ENCODE measurements around the gene CPNE7. TPM values are rescaled to one million over a fixed set of nuclear protein-coding genes. Genes with fewer than 3 reads are reported as not detected.
A peak's percentile ranks its signal among the peaks of the same experiment; 100 is the strongest.

Gene CPNE7
- total and polyA plus RNA-seq, 2 of the 13 experiments (the other 11 are each of a cell fraction or from before 2014, with no cell fraction given): 0.59 TPM; not detected in 1

- TF ChIP-seq ZBTB44 (CRISPR knock-in tag; IDR thresholded peaks at IDR 0.05): no peak
- no peak for TF ChIP-seq FLYWCH1 (CRISPR knock-in tag; IDR thresholded peaks at IDR 0.05)
- no peak for TF ChIP-seq NR3C1 (CRISPR knock-in tag; IDR thresholded peaks at IDR 0.05)
- no peak for TF ChIP-seq MAZ (IDR thresholded peaks at IDR 0.05; ENCODE audit: borderline replicate concordance, low read depth, low read length)
- peak; percentile 79 for TF ChIP-seq MAZ (CRISPR knock-in tag; IDR thresholded peaks at IDR 0.05; ENCODE audit: low read depth)
- no peak for TF ChIP-seq MTA3 (CRISPR knock-in tag; IDR thresholded peaks at IDR 0.05)
- TF ChIP-seq ZNF558 (CRISPR knock-in tag; IDR thresholded peaks at IDR 0.05; ENCODE audit: borderline replicate concordance): no peak
- TF ChIP-seq ZNF224 (CRISPR knock-in tag; IDR thresholded peaks at IDR 0.05): no peak
- TF ChIP-seq ZNF430 (CRISPR knock-in tag; IDR thresholded peaks at IDR 0.05): no peak
- TF ChIP-seq ZNF225 (CRISPR knock-in tag; IDR thresholded peaks at IDR 0.05): no peak
- TF ChIP-seq POGZ (CRISPR knock-in tag; IDR thresholded peaks at IDR 0.05): no peak
- TF ChIP-seq PCBP2 (optimal IDR thresholded peaks at IDR 0.05; ENCODE audit: low read depth, low read length, poor library complexity, severe bottlenecking): no peak
- no peak for TF ChIP-seq KLF16 (CRISPR knock-in tag; IDR thresholded peaks at IDR 0.05)
- no peak for TF ChIP-seq ZNF609 (CRISPR knock-in tag; IDR thresholded peaks at IDR 0.05; ENCODE audit: borderline replicate concordance)
- no peak for TF ChIP-seq CBX5 (CRISPR knock-in tag; IDR thresholded peaks at IDR 0.05; ENCODE audit: borderline replicate concordance)
- TF ChIP-seq ZNF549 (CRISPR knock-in tag; IDR thresholded peaks at IDR 0.05): no peak
- TF ChIP-seq ZNF747 (CRISPR knock-in tag; IDR thresholded peaks at IDR 0.05; ENCODE audit: borderline replicate concordance): no peak
- no peak for TF ChIP-seq RAD51 (IDR thresholded peaks at IDR 0.05; ENCODE audit: borderline replicate concordance)
- no peak for TF ChIP-seq NFATC3 (CRISPR knock-in tag; IDR thresholded peaks at IDR 0.05)
- TF ChIP-seq NFAT5 (CRISPR knock-in tag; IDR thresholded peaks at IDR 0.05): no peak
These were observed 40.1 kb downstream of the CPNE7 start (continued) for GRCh38 chr16:89615596-89616090.

Data from HepG2 (cell line).